ENCODE results near the gene RAB4B. TPM values are rescaled to one million over a fixed set of nuclear protein-coding genes. Genes with fewer than 3 reads are reported as not detected.
"Not testable (repeated sequence)": the region's sequence is repeated elsewhere in the genome, so short reads cannot be mapped to it uniquely, and the experiment has no call there.

The RAB4B gene
- total RNA-seq, 1 donor from 2014 or later = 7.9 TPM

DNA sequence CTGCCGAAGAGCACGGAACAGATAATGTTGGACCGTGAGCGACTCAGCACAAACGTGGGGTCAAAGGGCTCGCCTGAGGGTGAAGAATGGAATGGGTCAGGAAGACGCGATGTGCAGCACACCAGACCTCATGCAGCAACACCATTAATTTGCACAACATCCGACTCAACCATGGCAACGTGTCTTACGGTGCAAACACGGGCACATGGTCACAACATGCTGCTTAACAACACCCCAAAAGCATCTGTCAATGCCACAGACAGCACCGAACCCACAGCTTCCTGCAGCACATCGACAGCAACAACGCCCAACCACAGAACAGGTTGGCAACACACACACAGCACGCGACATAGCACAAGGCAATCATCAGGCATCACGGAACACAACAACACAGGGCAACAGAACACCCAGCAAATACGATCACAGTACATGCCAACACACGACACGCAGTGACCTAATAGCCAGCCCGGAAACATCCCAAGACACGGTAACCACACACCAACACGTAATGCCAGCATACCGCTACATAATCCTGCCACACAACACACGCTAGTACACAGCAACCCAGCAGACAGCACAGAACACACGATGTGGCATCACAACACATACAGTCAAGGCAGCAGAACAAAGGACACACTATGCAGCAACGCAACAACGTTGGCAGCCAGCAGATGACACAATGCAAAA is 48.8 kb downstream of the RAB4B start:
- not testable (repeated sequence) for H3K4me3 ChIP-seq (ENCODE audit: low read depth, low read length); H3K27me3 ChIP-seq (ENCODE audit: control insufficient read depth, insufficient read depth, low read length); DNase-seq (ENCODE audit: low read depth); H3K36me3 ChIP-seq (ENCODE audit: control insufficient read depth, insufficient read depth, low read length)
- peak; percentile 99 for FAIRE-seq

DNA sequence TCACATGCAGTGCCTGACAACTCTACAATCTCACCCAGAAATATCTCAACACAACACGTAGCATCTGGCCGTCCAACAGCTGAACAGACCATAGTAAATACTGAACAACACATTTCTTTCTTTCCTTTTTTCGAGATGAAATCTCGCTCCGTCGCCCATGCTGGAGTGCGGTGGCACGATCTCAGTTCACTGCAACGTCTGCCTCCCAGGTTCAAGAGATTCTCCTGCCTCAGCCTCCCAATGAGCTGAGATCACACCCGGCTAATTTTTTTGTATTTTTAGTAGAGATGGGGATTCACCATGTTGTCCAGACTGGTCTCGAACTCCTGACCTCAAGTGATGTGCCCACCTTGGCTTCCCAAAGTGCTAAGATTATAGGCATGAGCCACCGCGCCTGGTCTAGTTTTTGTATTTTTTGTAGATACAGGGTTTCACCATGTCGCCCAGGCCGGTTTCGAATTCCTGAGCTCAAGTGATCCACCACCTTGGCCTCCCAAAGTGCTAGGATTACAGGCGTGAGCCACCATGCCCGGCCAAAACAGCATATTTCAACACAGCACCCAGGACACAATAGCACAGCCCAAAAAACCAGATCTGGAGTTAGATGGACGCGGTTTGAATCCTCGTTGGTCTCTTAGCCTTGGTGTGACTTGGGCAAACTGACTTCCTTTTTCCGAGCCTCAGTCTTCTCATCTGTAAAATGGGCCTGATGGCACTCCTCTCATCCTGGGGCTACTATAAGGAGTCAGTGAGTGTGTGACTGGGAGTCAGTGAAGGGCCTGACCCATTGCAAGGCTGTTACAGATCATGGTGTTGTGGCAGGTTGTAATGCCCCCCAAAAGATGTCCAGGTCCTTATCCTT is 49.6 kb downstream of the RAB4B start:
- FAIRE-seq (no peak), DNase-seq (ENCODE audit: low read depth) (no peak)
- Histone ChIP-seq H3K4me3 (ENCODE audit: low read depth, low read length) (no peak overlapping the region), H3K36me3 (ENCODE audit: control insufficient read depth, insufficient read depth, low read length) (no peaks in the 10 kb centered on the region), H3K27me3 (ENCODE audit: control insufficient read depth, insufficient read depth, low read length) (peaks cover 3% of the 10 kb centered on the region)
- TF ChIP-seq, protein P1, sequence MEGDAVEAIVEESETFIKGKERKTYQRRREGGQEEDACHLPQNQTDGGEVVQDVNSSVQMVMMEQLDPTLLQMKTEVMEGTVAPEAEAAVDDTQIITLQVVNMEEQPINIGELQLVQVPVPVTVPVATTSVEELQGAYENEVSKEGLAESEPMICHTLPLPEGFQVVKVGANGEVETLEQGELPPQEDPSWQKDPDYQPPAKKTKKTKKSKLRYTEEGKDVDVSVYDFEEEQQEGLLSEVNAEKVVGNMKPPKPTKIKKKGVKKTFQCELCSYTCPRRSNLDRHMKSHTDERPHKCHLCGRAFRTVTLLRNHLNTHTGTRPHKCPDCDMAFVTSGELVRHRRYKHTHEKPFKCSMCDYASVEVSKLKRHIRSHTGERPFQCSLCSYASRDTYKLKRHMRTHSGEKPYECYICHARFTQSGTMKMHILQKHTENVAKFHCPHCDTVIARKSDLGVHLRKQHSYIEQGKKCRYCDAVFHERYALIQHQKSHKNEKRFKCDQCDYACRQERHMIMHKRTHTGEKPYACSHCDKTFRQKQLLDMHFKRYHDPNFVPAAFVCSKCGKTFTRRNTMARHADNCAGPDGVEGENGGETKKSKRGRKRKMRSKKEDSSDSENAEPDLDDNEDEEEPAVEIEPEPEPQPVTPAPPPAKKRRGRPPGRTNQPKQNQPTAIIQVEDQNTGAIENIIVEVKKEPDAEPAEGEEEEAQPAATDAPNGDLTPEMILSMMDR (IDR thresholded peaks at IDR 0.05; ENCODE audit: insufficient read depth, low read length, severe bottlenecking) = no peak

DNA sequence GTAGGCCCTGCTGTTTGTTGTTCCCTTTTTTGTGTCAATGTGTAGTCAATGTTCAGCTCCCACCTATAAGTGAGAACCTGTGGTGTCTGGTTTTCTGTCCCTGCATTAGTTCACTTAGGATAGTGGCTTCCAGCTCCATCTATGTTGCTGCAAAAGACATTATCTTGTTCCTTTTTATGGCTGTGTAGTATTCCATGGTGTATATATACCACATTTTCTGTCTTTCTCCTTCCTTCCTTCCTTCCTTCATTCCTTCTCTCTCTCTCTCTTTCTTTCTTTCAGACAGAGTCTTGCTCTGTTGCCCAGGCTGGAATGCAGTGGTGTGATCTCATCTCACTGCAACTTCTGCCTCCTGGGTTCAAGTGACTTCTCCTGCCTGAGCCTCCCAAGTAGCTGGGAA is 51.2 kb downstream of the RAB4B start:
- no peaks in the 10 kb centered on the region for H3K36me3 ChIP-seq (ENCODE audit: control insufficient read depth, insufficient read depth, low read length)
- DNase-seq (ENCODE audit: low read depth) (no peak), FAIRE-seq (no peak)
- peaks cover 3% of the 10 kb centered on the region for H3K27me3 ChIP-seq (ENCODE audit: control insufficient read depth, insufficient read depth, low read length)
- H3K4me3 ChIP-seq (ENCODE audit: low read depth, low read length) = no peak overlapping the region
- TF ChIP-seq, protein P1 (IDR thresholded peaks at IDR 0.05; ENCODE audit: insufficient read depth, low read length, severe bottlenecking) = no peak

DNA sequence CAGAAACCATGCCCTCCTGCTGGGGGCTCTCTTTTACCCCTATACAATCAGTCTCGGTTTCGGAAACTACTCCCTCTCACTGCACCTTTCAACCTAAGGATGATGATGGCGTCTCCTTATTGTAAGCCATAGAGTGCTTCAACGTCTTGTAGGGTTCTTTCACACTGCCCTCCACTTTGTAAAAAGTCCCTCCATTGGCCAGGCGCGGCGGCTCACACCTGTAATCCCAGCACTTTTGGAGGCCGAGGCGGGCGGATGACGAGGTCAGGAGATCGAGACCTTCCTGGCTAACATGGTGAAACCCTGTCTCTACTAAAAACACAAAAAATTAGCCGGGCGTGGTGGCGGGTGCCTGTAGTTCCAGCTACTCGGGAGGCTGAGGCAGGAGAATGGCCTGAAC is 52.7 kb downstream of the RAB4B start:
- not testable (repeated sequence) for H3K27me3 ChIP-seq (ENCODE audit: control insufficient read depth, insufficient read depth, low read length); H3K36me3 ChIP-seq (ENCODE audit: control insufficient read depth, insufficient read depth, low read length); DNase-seq (ENCODE audit: low read depth); H3K4me3 ChIP-seq (ENCODE audit: low read depth, low read length); FAIRE-seq

DNA sequence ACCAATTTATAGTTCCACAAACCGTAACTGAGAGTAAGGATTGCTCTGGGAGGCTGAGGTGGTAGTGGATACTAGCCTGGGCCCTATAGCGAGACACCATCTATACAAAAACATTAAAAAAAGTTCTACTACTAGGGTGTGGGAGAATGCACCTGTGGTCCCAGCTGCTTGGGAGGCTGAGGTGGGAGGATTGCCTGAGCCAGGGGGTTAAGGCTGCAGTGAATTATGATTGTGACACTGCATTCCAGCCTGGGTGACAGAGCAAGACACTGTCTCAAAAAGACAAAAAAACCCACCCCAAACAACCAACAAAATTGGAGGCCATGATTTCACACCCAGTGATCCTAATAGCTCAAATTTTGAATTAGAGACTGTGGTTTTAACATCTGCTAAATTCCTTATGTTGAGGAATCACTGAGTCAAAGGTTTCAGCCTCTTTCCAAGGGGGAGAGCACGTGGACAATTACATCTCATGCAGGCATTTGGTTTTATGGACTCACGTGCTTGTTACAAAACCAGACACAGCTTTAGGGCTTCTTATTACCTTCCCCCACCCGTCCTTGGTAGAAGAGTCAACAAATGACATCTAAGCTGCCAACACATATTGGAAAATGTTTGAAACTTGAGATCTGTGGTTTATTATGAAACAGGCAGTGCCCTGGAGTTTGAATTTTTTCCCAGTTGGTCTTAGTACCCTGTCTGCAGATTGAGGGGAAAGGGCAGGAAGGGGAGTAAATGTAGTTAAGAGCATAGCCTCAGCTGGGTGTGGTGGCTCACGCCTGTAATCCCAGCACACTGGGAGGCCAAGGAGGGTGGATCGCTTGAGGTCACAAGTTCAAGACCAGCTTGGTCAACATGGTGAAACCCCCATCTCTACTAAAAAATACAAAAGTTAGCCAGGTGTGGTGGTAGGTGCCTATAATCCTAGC is 53.7 kb downstream of the RAB4B start:
- Histone ChIP-seq H3K36me3 (ENCODE audit: control insufficient read depth, insufficient read depth, low read length) (no peaks in the 10 kb centered on the region), H3K4me3 (ENCODE audit: low read depth, low read length) (no peak overlapping the region), H3K27me3 (ENCODE audit: control insufficient read depth, insufficient read depth, low read length) (peaks cover 3% of the 10 kb centered on the region)
- DNase-seq (ENCODE audit: low read depth) = peak; percentile 86
- peak; percentile 88 for FAIRE-seq
- TF ChIP-seq, protein P1 (IDR thresholded peaks at IDR 0.05; ENCODE audit: insufficient read depth, low read length, severe bottlenecking) = no peak

DNA sequence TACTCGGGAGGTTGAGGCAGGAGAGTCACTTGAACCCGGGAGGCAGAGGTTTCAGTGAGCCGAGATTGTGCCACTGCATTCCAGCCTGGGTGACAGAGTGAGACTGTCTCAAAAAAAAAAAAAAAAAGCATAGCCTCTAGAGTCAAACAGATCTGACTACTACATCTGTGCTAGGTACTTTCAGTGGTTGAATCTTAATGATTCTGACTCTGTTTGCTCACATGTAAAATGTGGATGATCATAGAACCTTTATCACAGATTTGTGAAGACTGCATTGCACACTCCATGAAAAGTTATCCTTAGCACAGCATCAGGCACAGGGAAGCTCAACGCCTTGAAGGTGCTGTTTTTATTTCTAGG is 54.4 kb downstream of the RAB4B start:
- H3K4me3 ChIP-seq (ENCODE audit: low read depth, low read length); H3K27me3 ChIP-seq (ENCODE audit: control insufficient read depth, insufficient read depth, low read length); DNase-seq (ENCODE audit: low read depth); FAIRE-seq; H3K36me3 ChIP-seq (ENCODE audit: control insufficient read depth, insufficient read depth, low read length): not testable (repeated sequence)

DNA sequence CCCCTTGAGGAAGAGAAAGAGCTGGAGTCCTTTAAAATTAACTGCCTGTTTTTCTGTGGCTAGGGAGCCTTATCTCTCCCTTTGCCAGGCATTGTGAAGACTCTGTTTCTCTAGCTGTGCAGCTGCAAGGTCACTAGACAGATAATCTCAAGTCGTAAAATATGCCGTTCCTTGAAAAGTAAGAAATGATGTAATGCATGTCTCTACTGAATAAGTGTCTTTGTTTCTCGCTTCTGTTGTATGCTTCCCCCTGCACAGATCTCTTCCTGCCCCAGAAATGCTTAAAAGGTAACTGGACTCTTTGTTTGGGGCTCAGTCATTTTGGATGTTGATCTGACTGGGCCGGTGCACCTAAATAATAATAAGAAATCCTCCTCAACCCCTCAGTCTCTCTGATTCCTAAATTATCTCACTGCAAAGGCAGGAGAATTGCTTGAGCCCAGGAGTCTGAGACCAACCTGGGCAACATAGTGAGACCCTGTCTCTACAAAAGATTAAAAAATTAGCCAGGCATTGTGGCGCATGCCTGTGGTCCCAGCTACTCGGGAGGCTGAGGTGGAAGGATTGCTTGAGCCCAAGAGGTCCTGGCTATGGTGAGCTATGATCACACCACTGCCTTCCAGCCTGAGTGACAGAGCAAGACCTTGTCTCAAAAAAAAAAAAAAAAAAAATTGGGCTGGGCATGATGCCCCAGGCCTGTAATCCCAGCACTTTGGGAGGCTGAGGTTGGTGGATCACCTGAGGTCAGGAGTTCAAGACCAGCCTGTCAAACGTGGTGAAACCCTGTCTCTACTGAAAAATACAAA is 55.9 kb downstream of the RAB4B start:
- not testable (repeated sequence) for H3K27me3 ChIP-seq (ENCODE audit: control insufficient read depth, insufficient read depth, low read length); FAIRE-seq; DNase-seq (ENCODE audit: low read depth); H3K36me3 ChIP-seq (ENCODE audit: control insufficient read depth, insufficient read depth, low read length); H3K4me3 ChIP-seq (ENCODE audit: low read depth, low read length)

Measured in bronchial epithelial cell (primary cell).